HL-60 (cell line): ENCODE measurements around the gene TUB.

Experiments
- CTCF ChIP-seq: IDR thresholded peaks from one replicate; pipeline ENCODE4 v1.5.1; 2011; ENCODE audit warnings: low read length, control low read depth, inconsistent platforms; ENCODE audit not compliant: insufficient read depth
- POLR2AphosphoS5 ChIP-seq: IDR thresholded peaks from 2 replicates; pipeline ENCODE4 v1.6.1; 2012; ENCODE audit warnings: low read depth
- REST ChIP-seq: IDR thresholded peaks from 2 replicates; pipeline ENCODE4 v1.6.1; 2012; ENCODE audit warnings: low read depth; ENCODE audit not compliant: insufficient replicate concordance
- SPI1 ChIP-seq: IDR thresholded peaks from 2 replicates; pipeline ENCODE4 v1.6.1; 2012; ENCODE audit warnings: low read depth, mild to moderate bottlenecking, borderline replicate concordance

DNA sequence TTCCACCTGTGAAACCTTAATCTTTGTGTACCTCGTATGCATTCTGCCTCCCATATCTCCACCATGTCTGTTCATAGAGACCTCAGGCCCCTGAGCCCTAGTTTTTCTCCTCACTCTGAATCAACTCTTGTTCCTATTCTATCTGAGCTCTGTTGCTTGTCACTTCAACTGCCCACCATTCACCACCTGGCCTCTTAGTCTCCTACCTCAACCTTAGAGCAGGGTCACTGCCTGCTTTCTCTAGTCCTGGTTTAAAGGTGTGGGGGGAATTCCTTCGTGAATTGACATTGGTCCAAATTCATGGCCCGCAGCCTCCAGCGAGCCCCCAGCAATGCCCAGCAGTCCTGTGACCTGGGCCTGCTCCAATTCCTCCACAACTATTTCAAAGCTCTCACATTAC, 39.4 kb upstream of the TUB start:
- TF ChIP-seq CTCF = no peak
- no peak for TF ChIP-seq REST
- TF ChIP-seq POLR2AphosphoS5 = no peak
- TF ChIP-seq SPI1 = no peak
